Retina (tissue), 1 donor: Measurements from ENCODE around the gene RAVER2.
"Not testable (repeated sequence)": the region's sequence is repeated elsewhere in the genome, so short reads cannot be mapped to it uniquely, and the experiment has no call there.

Experiments
- DNase-seq: peaks from one replicate; pipeline ENCODE4 v3.0.0-alpha.2; 2016

RAVER2 gene

GRCh38 chr1:64744492-64745180 lies at the start of gene RAVER2:
Gene RAVER2 (plus strand): TSS chr1:64745075. CDS start chr1:64745173, 98 bp downstream.
- DNase-seq = peak; percentile 85

- no peak for DNase-seq
Measured at GRCh38 chr1:64696879-64697278, 48.0 kb upstream of the RAVER2 start.

- DNase-seq = peak; percentile 9
Measured at GRCh38 chr1:64699327-64699726, 45.5 kb upstream of the RAVER2 start.

GRCh38 chr1:64701071-64701470 lies 43.8 kb upstream of the RAVER2 start:
- DNase-seq = no peak

- no peak for DNase-seq
Measured at GRCh38 chr1:64701886-64702285, 43.0 kb upstream of the RAVER2 start.

- not testable (repeated sequence) for DNase-seq
Measured at GRCh38 chr1:64702670-64703069, 42.2 kb upstream of the RAVER2 start.

GRCh38 chr1:64703600-64703999 lies 41.3 kb upstream of the RAVER2 start:
- DNase-seq = no peak

- no peak for DNase-seq
Measured at GRCh38 chr1:64705591-64705990, 39.3 kb upstream of the RAVER2 start.

GRCh38 chr1:64711266-64711665 lies 33.6 kb upstream of the RAVER2 start:
- no peak for DNase-seq

- no peak for DNase-seq
Measured at GRCh38 chr1:64712049-64712448, 32.8 kb upstream of the RAVER2 start.

GRCh38 chr1:64715186-64715585 lies 29.7 kb upstream of the RAVER2 start:
- no peak for DNase-seq

GRCh38 chr1:64721135-64721534 lies 23.7 kb upstream of the RAVER2 start:
- DNase-seq = no peak

- DNase-seq = no peak
Measured at GRCh38 chr1:64721576-64722145, 23.2 kb upstream of the RAVER2 start.

GRCh38 chr1:64727861-64728260 lies 17.0 kb upstream of the RAVER2 start:
- no peak for DNase-seq

GRCh38 chr1:64733581-64734286 lies 11.1 kb upstream of the RAVER2 start:
- no peak for DNase-seq

GRCh38 chr1:64734287-64734652 lies 10.6 kb upstream of the RAVER2 start:
- DNase-seq = no peak

- not testable (repeated sequence) for DNase-seq
Measured at GRCh38 chr1:64740687-64741086, 4.2 kb upstream of the RAVER2 start.

- DNase-seq = no peak
Measured at GRCh38 chr1:64743954-64744491, 852 bp upstream of the RAVER2 start.

- peak; percentile 82 for DNase-seq
Measured at GRCh38 chr1:64745181-64745985, 508 bp downstream of the RAVER2 start.

- DNase-seq = no peak
Measured at GRCh38 chr1:64745986-64746940, 1.4 kb downstream of the RAVER2 start.

GRCh38 chr1:64748222-64748621 lies 3.3 kb downstream of the RAVER2 start:
- no peak for DNase-seq

GRCh38 chr1:64748706-64749105 lies 3.8 kb downstream of the RAVER2 start:
- DNase-seq = no peak
